KMS-11 (cell line): ENCODE measurements around the gene BRD3.

Experiments used
- H2AFZ ChIP-seq: fragments of 200-600 bp; sonication (generic); 2 replicates; pipeline ENCODE4 v1.6.1; 2016; ENCODE audit warnings: antibody characterized with exemption, mixed run types, low read depth
- H3K27ac ChIP-seq: fragments of 200-600 bp; sonication (generic); 2 replicates; pipeline ENCODE4 v1.6.1; 2016; ENCODE audit warnings: mild to moderate bottlenecking, mixed run types
- H3K27me3 ChIP-seq: fragments of 200-600 bp; sonication (generic); 2 replicates; pipeline ENCODE4 v1.6.1; 2017; ENCODE audit warnings: mild to moderate bottlenecking, low read depth, mixed run types, moderate library complexity; ENCODE audit not compliant: insufficient read depth
- H3K36me3 ChIP-seq: fragments of 200-600 bp; sonication (generic); 2 replicates; pipeline ENCODE4 v1.6.1; 2017; ENCODE audit warnings: mild to moderate bottlenecking, mixed run types; ENCODE audit not compliant: insufficient read depth
- H3K4me1 ChIP-seq: fragments of 200-600 bp; sonication (generic); 2 replicates; pipeline ENCODE4 v1.6.1; 2016; ENCODE audit warnings: mild to moderate bottlenecking, low read depth, mixed run types; ENCODE audit not compliant: poor library complexity, severe bottlenecking
- H3K4me2 ChIP-seq: fragments of 200-600 bp; sonication (generic); 2 replicates; pipeline ENCODE4 v1.7.0; 2016; ENCODE audit warnings: mild to moderate bottlenecking, mixed run types
- H3K4me3 ChIP-seq: fragments of 200-600 bp; sonication (generic); IDR thresholded peaks from 2 replicates; pipeline ENCODE4 v1.6.1; 2017; ENCODE audit warnings: low read depth, low read length, mixed read lengths; ENCODE audit not compliant: insufficient read depth
- H3K79me2 ChIP-seq: fragments of 200-600 bp; sonication (generic); 2 replicates; pipeline ENCODE4 v1.6.1; 2016; ENCODE audit warnings: low read depth, mixed run types; ENCODE audit not compliant: insufficient read depth
- H3K9ac ChIP-seq: fragments of 200-600 bp; sonication (generic); 2 replicates; pipeline ENCODE4 v1.6.1; 2016; ENCODE audit warnings: mild to moderate bottlenecking, mixed run types
- H4K20me1 ChIP-seq: fragments of 200-600 bp; sonication (generic); 2 replicates; pipeline ENCODE4 v1.6.1; 2016; ENCODE audit warnings: mild to moderate bottlenecking, mixed run types; ENCODE audit not compliant: insufficient read depth
- TF ChIP-seq, protein P1 (sequence below): fragments of 200-600 bp; sonication (generic); conservative IDR thresholded peaks from 2 replicates; pipeline ENCODE4 v1.6.1; 2017; ENCODE audit warnings: low read depth, mild to moderate bottlenecking, antibody characterized with exemption, low read length, moderate library complexity, mixed read lengths

Gene BRD3

DNA sequence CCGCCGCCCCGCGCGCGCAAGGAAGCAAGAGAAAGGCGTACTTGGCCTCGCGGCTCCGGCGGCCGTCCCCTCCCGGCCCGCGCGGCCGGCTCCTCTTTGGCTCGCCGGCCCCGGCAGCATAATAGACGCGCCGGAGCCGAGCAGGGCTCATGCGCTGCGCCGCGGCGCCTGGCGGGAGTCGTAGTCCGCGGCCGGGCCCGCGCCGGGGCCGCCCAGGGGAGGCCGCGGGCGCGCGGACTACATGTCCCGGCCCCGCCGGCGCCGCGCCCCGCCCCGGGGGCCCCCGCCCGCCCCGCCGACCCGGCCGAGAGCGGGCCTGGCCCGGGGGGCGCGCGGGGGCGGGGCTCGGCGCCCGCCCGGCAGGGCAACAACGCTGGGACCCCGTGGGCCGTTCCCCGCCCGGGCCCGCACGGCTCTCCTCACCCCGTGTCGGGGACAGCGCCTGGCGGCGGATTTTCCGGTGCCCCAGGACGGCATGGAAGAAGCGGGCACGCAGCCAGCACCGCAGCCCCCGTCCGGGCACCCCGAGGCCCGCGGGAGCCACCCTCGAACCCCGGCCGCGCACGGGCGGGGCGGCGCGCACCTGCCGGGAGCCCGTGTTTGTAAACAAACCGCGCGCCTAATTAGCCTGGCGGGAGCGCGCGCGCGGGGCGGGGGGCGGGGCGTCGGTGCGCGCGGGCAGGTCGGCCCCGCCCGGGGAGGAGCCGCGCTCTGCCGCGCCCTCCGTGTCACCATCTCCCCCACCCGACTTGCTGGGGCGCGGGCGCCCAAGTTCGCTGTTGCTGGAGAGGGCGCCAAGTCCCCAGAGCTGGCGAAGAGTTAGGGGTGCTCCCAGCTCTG, at the start of gene BRD3:
Gene BRD3, minus strand, starts transcription at position 123 of the 840 bp plus-strand sequence. CDS start 14,549 bp downstream, outside the sequence.
- Histone ChIP-seq H2AFZ (peak within 1 kb of the TSS; percentile 97), H4K20me1 (no peaks in the 10 kb centered on the region), H3K79me2 (no peaks in the 10 kb centered on the region), H3K4me2 (peak within 1 kb of the TSS; percentile 76), H3K36me3 (no peaks in the 10 kb centered on the region), H3K9ac (peak within 1 kb of the TSS; percentile 53; the same call in 1 of the 2 replicates), H3K4me1 (no peaks in the 10 kb centered on the region), H3K27ac (no peak within 1 kb of the TSS), H3K4me3 (no peak within 1 kb of the TSS), H3K27me3 (peaks cover 42% of the 10 kb centered on the region)
- TF ChIP-seq, protein P1, sequence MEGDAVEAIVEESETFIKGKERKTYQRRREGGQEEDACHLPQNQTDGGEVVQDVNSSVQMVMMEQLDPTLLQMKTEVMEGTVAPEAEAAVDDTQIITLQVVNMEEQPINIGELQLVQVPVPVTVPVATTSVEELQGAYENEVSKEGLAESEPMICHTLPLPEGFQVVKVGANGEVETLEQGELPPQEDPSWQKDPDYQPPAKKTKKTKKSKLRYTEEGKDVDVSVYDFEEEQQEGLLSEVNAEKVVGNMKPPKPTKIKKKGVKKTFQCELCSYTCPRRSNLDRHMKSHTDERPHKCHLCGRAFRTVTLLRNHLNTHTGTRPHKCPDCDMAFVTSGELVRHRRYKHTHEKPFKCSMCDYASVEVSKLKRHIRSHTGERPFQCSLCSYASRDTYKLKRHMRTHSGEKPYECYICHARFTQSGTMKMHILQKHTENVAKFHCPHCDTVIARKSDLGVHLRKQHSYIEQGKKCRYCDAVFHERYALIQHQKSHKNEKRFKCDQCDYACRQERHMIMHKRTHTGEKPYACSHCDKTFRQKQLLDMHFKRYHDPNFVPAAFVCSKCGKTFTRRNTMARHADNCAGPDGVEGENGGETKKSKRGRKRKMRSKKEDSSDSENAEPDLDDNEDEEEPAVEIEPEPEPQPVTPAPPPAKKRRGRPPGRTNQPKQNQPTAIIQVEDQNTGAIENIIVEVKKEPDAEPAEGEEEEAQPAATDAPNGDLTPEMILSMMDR, result no peak

DNA sequence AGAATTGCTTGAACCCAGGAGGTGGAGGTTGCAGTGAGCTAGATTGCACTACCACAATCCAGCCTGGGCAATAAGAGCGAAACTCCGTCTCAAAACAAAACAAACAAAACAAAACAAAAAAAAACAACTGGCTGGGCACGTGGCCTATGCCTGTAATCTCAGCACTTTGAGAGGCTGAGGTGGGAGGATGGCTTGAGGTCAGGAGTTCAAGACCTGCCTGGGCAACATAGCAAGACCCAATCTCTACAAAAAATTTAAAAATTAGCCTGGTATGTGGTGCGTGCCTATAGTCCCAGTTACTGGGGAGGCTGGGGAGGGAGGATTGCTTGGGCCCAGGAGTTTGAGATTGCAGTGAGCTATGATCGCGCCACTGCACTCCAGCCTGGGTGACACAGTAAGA, 44.7 kb upstream of the BRD3 start:
- Histone ChIP-seq H3K4me2 (no peak overlapping the region), H3K27me3 (peaks cover 10% of the 10 kb centered on the region; the same call in 1 of the 2 replicates), H3K4me1 (peaks cover 26% of the 10 kb centered on the region), H4K20me1 (no peaks in the 10 kb centered on the region), H3K27ac (no peak overlapping the region), H3K36me3 (no peaks in the 10 kb centered on the region), H3K79me2 (no peaks in the 10 kb centered on the region), H3K9ac (no peak overlapping the region), H3K4me3 (no peak overlapping the region), H2AFZ (no peak overlapping the region)
- TF ChIP-seq, protein P1, result no peak

DNA sequence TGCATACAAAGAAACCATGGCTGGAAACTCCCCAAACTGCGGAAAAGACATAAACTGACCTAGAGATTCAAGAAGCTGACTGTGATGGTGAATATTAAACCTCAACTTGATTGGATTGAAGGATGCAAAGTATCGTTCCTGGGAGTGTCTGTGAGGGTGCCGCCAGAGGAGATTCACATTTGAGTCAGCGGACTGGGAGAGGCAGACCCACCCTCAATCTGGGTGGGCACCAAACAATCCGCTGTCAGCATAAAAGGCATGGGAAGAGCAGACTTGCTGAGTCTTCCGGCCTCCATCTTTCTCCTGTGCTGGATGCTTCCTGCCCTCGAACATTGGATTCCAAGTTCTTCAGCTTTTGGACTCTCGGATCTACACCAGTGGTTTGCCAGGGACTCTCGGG, 43.2 kb upstream of the BRD3 start:
- Histone ChIP-seq H3K79me2 (no peaks in the 10 kb centered on the region), H3K4me3 (no peak overlapping the region), H3K27me3 (peaks cover 13% of the 10 kb centered on the region; the same call in 1 of the 2 replicates), H4K20me1 (no peaks in the 10 kb centered on the region), H3K9ac (no peak overlapping the region; the same call in 1 of the 2 replicates), H3K4me1 (peaks cover 26% of the 10 kb centered on the region), H3K4me2 (peak overlapping the region; percentile 62), H3K27ac (peak overlapping the region; percentile 68), H3K36me3 (no peaks in the 10 kb centered on the region), H2AFZ (peak overlapping the region; percentile 29; the same call in 1 of the 2 replicates)
- TF ChIP-seq, protein P1, result no peak

DNA sequence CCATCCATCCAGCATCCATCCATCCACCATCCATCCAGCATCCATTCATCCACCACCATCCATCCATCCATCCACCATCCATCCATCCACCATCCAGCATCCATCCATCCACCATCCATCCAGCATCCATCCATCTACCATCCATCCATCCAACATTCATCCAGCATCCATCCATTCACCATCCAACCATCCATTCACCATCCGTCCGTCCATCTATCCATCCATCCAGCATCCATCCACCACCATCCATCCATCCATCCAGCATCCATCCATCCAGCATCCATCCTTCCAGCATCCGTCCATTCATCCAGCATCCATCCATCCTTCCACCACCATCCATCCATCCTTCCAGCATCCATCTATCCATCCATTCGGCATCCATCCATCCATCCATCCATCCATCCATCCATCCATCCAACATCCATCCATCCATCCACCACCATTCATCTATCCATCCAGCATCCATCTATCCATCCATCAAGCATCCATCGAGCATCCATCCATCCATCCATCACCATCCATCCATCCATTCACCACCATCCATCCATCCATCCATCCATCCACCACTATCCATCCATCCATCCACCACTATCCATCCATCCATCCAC, 35.7 kb upstream of the BRD3 start:
- TF ChIP-seq, protein P1, result no peak
- Histone ChIP-seq H2AFZ (no peak overlapping the region), H3K9ac (no peak overlapping the region), H3K79me2 (no peaks in the 10 kb centered on the region), H3K4me2 (no peak overlapping the region), H3K27me3 (peaks cover 57% of the 10 kb centered on the region), H3K4me1 (no peaks in the 10 kb centered on the region), H3K36me3 (no peaks in the 10 kb centered on the region), H3K4me3 (no peak overlapping the region), H3K27ac (no peak overlapping the region), H4K20me1 (no peaks in the 10 kb centered on the region)
